ENCODE results near the gene H2BK1.

The H2BK1 gene

DNA sequence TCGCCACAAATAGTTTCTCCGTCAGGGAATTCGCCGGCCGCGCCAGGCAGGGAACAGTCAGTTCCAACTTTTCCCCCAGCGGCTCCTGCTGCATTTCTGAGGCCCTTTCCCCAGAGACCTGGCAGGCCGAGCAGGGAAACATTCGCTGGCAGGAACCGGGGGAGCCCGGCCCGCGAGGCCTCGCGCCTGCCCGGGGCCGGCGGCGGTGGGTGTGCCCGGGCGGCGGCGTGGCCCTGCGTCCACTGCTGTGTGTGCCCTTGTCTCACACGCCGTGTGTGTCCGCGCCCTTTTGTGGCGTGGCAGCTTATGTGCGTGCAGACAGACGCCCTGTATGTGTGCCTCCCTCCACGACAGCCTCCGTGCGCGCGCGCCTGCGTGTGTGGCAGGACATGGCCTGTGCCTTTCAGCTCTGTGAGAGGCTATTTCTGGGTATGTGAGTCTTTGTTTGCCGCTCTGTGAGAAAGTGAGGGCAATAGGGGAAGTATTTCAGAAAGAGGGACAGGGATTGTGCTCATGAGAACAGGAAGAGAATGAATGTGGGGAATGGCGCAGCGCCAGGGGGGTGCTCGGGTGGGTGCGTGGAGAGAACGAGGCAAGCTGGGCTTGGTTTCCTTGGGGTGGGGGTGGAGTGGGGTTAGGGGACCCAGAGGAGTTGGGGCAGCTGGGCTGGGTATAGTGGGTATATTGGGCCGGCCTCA, 38.9 kb upstream of the H2BK1 start:
- TF ChIP-seq CTCF (conservative IDR thresholded peaks at IDR 0.05; ENCODE audit: low read depth) = no peak
- ChIA-PET CTCF (interaction anchor here (0.6 kb wide), 1 partner anchor 33 kb away, joined by 3 read pairs; no protein-coding TSS in a partner anchor), POLR2A (ENCODE audit: low non-redundant PET) (no interaction called here)
- H3K27ac ChIP-seq = peak overlapping the region; percentile 77
- DNase-seq (ENCODE audit: low spot score) = no peak

GRCh38 chr7:151248346-151249033, 38.2 kb upstream of the H2BK1 start, which contains the start of gene SMARCD3:
Gene SMARCD3, minus strand, starts transcription at chr7:151248694. Its CDS starts 132 bp downstream, at chr7:151248562.
- POLR2A ChIA-PET (ENCODE audit: low non-redundant PET) = no interaction called here

DNA sequence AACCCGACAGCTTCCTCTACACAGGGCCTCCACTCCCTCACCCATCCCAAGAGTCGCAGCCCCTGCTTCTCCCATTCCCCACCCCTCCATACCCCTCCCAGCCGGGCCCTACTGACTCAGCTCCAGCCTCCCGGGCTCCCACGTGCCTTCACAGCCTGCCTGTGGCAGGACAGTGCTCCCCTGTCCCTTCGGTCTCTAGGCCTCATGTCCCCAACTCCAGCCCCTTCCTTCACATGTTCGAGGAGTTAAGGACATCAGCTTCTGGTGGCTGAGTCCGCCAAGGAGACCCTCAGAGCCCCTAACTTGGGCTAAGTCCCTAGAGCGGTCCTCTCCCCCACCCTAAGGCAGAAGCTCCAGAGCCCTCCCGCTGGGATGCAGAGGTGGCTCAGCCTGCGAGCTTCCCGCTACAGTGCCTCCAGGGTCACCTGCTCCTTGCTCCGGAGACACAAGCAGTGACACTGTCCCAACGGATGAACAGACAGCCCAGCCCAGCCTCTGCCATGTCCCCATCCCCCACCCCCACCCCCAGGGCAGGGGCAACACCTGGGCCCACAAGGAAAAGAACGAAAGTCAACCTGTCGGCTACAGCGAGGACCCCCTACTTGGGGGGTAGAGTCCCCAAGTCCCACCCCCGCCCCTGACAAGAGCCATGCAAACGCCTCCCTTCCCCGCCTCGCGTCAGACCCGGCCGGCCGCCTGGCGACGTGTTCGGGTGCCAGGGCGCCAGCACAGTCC, 37.5 kb upstream of the H2BK1 start:
- CTCF ChIA-PET = interaction anchor here (0.6 kb wide), 1 partner anchor 63 kb away, joined by 3 read pairs; no protein-coding TSS in a partner anchor
- TF ChIP-seq CTCF (conservative IDR thresholded peaks at IDR 0.05; ENCODE audit: low read depth) = no peak
- POLR2A ChIA-PET (ENCODE audit: low non-redundant PET) = interaction anchor here (1.1 kb wide), 1 partner anchor 29 kb away, joined by 3 read pairs; no protein-coding TSS in a partner anchor
- H3K27ac ChIP-seq = peak overlapping the region; percentile 77
- DNase-seq (ENCODE audit: low spot score) = no peak

More at GRCh38 chr7:151248346-151249033, 38.2 kb upstream of the H2BK1 start, which contains the start of gene SMARCD3:
- CTCF ChIA-PET = interaction anchor here (0.6 kb wide), 1 partner anchor 62 kb away, joined by 3 read pairs; no protein-coding TSS in a partner anchor
- no peak for TF ChIP-seq CTCF (conservative IDR thresholded peaks at IDR 0.05; ENCODE audit: low read depth)
- peak within 1 kb of the TSS; percentile 77 for H3K27ac ChIP-seq
- no peak for DNase-seq (ENCODE audit: low spot score)

DNA sequence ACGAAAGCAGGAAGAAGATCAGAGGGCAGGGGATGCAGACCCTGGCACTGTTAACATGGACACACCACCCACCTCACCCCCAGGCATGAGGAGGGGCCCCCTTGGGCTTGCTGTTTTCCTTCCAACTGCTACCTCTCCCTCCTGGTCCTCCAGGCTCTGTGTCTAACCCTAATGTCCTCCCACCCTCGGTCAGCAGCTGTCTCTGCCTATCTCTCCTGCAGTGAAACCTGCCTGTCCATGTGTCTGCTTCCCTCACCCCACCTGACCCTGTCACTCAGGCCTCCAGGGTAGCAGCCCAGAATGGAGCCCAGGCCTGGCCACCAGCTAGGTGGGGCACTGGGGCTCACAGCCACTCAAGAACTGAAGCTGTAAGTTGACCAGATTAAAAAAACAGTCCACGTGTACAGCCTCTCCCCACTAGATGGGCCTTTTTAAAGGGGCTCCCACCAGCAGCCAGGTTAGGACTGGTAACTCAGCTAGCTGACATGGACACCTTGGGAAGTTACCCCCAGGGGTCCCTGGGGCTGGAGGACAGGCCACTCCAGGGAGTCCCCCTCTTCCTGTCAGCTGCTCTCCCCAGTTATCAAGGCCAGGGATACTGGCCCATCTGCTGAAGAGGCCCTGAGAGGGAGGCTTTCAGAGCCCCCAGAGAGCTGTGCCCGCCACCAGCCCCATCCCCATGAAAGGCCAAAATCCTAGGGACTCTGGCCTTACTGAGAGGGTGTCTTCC, 36.7 kb upstream of the H2BK1 start:
- ChIA-PET POLR2A (ENCODE audit: low non-redundant PET) (interaction anchor here (1.1 kb wide), 1 partner anchor 30 kb away, joined by 3 read pairs; no protein-coding TSS in a partner anchor), CTCF (interaction anchor here (0.6 kb wide), 1 partner anchor 1375 kb away, joined by 3 read pairs; no protein-coding TSS in a partner anchor)
- H3K27ac ChIP-seq = peak overlapping the region; percentile 77
- DNase-seq (ENCODE audit: low spot score) = no peak
- TF ChIP-seq CTCF (conservative IDR thresholded peaks at IDR 0.05; ENCODE audit: low read depth) = no peak

DNA sequence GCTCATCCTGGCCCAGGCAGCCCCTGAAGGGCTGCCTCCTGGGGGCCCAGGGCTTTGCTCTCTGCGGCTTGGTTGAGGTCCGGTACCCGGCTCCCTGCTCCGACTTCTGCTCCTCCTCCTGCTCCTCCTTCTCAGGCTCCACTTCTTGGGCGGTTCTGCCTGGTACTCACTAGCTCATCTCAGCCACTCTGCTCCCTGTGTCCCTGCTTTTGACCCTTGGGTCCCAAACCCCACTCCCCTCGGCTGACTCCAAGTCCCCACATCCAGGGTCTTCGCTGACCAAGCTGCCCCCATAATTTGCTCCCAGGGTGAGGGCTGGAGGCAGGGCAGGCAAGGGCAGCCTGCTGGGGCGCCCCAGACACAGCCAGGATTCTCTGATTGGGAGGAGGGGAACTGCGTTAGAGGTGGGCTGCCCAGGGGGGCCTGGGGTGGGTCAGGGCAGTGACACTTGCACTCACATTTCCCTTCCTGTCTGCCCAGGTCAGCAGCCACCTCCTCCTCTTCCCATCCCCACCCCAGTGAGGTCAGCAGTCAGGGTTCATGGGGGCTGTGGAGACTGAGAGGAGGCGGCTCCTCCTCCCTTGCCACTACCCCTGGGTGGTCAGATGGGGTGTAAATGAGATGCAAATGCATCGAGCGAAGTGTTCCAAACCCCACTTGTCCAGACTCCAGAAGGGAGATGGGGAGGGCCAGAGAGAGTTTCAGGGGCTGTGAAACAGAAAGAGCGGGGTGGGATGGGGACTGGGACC, 36.0 kb upstream of the H2BK1 start:
- ChIA-PET POLR2A (ENCODE audit: low non-redundant PET) (interaction anchor here (1.1 kb wide), 1 partner anchor 31 kb away, joined by 3 read pairs; no protein-coding TSS in a partner anchor), CTCF (no interaction called here)
- TF ChIP-seq CTCF (conservative IDR thresholded peaks at IDR 0.05; ENCODE audit: low read depth) = no peak
- no peak for DNase-seq (ENCODE audit: low spot score)
- H3K27ac ChIP-seq = peak overlapping the region; percentile 77

Data from RWPE1 (cell line).